GM12878 (cell line): ENCODE results near the gene TBC1D8. TPM values are rescaled to one million over a fixed set of nuclear protein-coding genes. Genes with fewer than 3 reads are reported as not detected.

Experiments
- ATAC-seq: fragments of 200-7000 bp; cut with Tn5 transposase; 3 replicates; pipeline ENCODE4 v1.9.1; 2020; ENCODE audit warnings: mild to moderate bottlenecking, moderate library complexity
- BruUV-seq: library from RNA; stranded (reverse); fragments of 400-500 nt; replicated peaks from 2 replicates; lab custom pipeline; 2021; lab: Mats Ljungman, UMichigan
- CTCF ChIA-PET: fragments of 300-600 bp; sonication (Branson Sonifier 250); formaldehyde crosslinking; extraction: SDS; loops from one replicate; lab custom pipeline; 2021; ENCODE audit warnings: inconsistent platforms; lab: Yijun Ruan, JAX
- POLR2A ChIA-PET: fragments of 350-600 bp; formaldehyde crosslinking; extraction: SDS; loops from one replicate; lab custom pipeline; 2021; ENCODE audit warnings: inconsistent platforms; lab: Charles Lee
- RAD21 ChIA-PET: fragments of 300-600 bp; sonication (Branson Sonifier 250); formaldehyde crosslinking; loops from one replicate; lab custom pipeline; 2023; ENCODE audit warnings: antibody characterized with exemption; ENCODE audit not compliant: unreplicated experiment; lab: Charles Lee
- SMC1A ChIA-PET: fragments of 300-600 bp; sonication (Branson Sonifier 250); formaldehyde crosslinking; loops from one replicate; lab custom pipeline; 2023; ENCODE audit not compliant: unreplicated experiment, uncharacterized antibody; lab: Charles Lee
- DNase-seq: peaks from one replicate; pipeline ENCODE4 v3.0.0-alpha.2; 2011; ENCODE audit warnings: low read depth, low spot score
- FAIRE-seq: peaks from 3 replicates; lab custom pipeline; 2011; peaks lifted over from hg19 to GRCh38; lab: Jason Lieb, UNC
- H2AFZ ChIP-seq: 2 replicates; pipeline ENCODE4 v1.6.0; 2011; ENCODE audit warnings: low read depth, low read length, control low read depth; ENCODE audit not compliant: control insufficient read depth
- H3K27ac ChIP-seq: 2 replicates; pipeline ENCODE4 v1.5.1; 2011; ENCODE audit warnings: control low read depth; ENCODE audit not compliant: control insufficient read depth, insufficient read depth
- H3K27me3 ChIP-seq, 2 experiments: replicated peaks in 1 of 2; 2 replicates each; pipeline versions ENCODE4 v1.6.0 to v1.6.1; 2011; ENCODE audit warnings: low read length in 1 of 2; ENCODE audit not compliant: control insufficient read depth in 2 of 2, insufficient read depth in 2 of 2
- H3K36me3 ChIP-seq, 2 experiments: 2 replicates each; pipeline ENCODE4 v1.5.1; 2011; ENCODE audit warnings: low read length in 1 of 2; ENCODE audit not compliant: control insufficient read depth in 2 of 2, insufficient read depth in 2 of 2
- H3K4me1 ChIP-seq: 2 replicates; pipeline ENCODE4 v1.6.1; 2011; ENCODE audit warnings: mild to moderate bottlenecking, low read length, moderate library complexity, mixed read lengths; ENCODE audit not compliant: control insufficient read depth, insufficient read depth
- H3K4me2 ChIP-seq: 2 replicates; pipeline ENCODE4 v1.6.0; 2011; ENCODE audit warnings: control low read depth; ENCODE audit not compliant: control insufficient read depth, insufficient read depth
- H3K4me3 ChIP-seq: fragments of 200-600 bp; sonication (generic); 2 replicates; pipeline ENCODE4 v1.5.1; 2016
- H3K79me2 ChIP-seq: 2 replicates; pipeline ENCODE4 v1.6.0; 2011; ENCODE audit warnings: low read length; ENCODE audit not compliant: control insufficient read depth, insufficient read depth
- H3K9ac ChIP-seq: 2 replicates; pipeline ENCODE4 v1.8.0; 2011; ENCODE audit warnings: low read length, control low read depth, mixed read lengths; ENCODE audit not compliant: control insufficient read depth, insufficient read depth
- H3K9me3 ChIP-seq: replicated peaks from 3 replicates; pipeline ENCODE4 v1.5.1; 2011; ENCODE audit warnings: mild to moderate bottlenecking, low read length; ENCODE audit not compliant: control insufficient read depth, insufficient read depth
- H4K20me1 ChIP-seq: 2 replicates; pipeline ENCODE4 v1.6.0; 2011; ENCODE audit not compliant: control insufficient read depth, insufficient read depth
- BRCA1 ChIP-seq: IDR thresholded peaks from 2 replicates; pipeline ENCODE4 v1.6.1; 2011; ENCODE audit warnings: low read depth, low read length, improper control_type of control experiment
- CREB1 ChIP-seq: IDR thresholded peaks from 2 replicates; pipeline ENCODE4 v1.6.1; 2012; ENCODE audit warnings: low read depth, mild to moderate bottlenecking, inconsistent platforms
- E2F8 ChIP-seq: fragments of 450-650 bp; IDR thresholded peaks from 2 replicates; pipeline ENCODE4 v1.6.1; 2018; ENCODE audit warnings: mild to moderate bottlenecking, low read depth, moderate library complexity; ENCODE audit not compliant: partially characterized antibody
- HDGF ChIP-seq: fragments of 450-650 bp; IDR thresholded peaks from 2 replicates; pipeline ENCODE4 v1.6.1; 2016; ENCODE audit warnings: antibody characterized with exemption
- MEF2A ChIP-seq: IDR thresholded peaks from 2 replicates; pipeline ENCODE4 v1.6.1; 2011; ENCODE audit warnings: low read depth, mild to moderate bottlenecking, low read length, moderate library complexity; ENCODE audit not compliant: insufficient read depth
- MTA2 ChIP-seq: fragments of 450-650 bp; IDR thresholded peaks from 2 replicates; pipeline ENCODE4 v1.6.1; 2016; ENCODE audit warnings: low read depth, mild to moderate bottlenecking, moderate library complexity
- MXI1 ChIP-seq: fragments of 150-350 bp; IDR thresholded peaks from 2 replicates; pipeline ENCODE4 v1.6.1; 2011; ENCODE audit warnings: low read depth, mild to moderate bottlenecking, inconsistent platforms, low read length, improper control_type of control experiment
- RAD21 ChIP-seq: IDR thresholded peaks from 2 replicates; pipeline ENCODE4 v1.6.1; 2011; ENCODE audit warnings: mild to moderate bottlenecking, low read depth, low read length, moderate library complexity; ENCODE audit not compliant: insufficient read depth
- RAD51 ChIP-seq: fragments of 450-650 bp; IDR thresholded peaks from 2 replicates; pipeline ENCODE4 v1.6.1; 2016; ENCODE audit warnings: moderate library complexity, mild to moderate bottlenecking, inconsistent platforms
- RB1 ChIP-seq: fragments of 450-650 bp; formaldehyde crosslinking; IDR thresholded peaks from 2 replicates; pipeline ENCODE4 v1.6.1; 2017; ENCODE audit warnings: mild to moderate bottlenecking, borderline replicate concordance
- SMAD1 ChIP-seq: fragments of 450-650 bp; IDR thresholded peaks from 2 replicates; pipeline ENCODE4 v1.6.1; 2018; ENCODE audit warnings: mild to moderate bottlenecking, low read depth; ENCODE audit not compliant: partially characterized antibody
- SPI1 ChIP-seq: IDR thresholded peaks from 2 replicates; pipeline ENCODE4 v1.6.1; 2011; ENCODE audit warnings: low read depth, mild to moderate bottlenecking, low read length, moderate library complexity, borderline replicate concordance; ENCODE audit not compliant: insufficient read depth
- SREBF1 ChIP-seq: IDR thresholded peaks from 2 replicates; pipeline ENCODE4 v1.6.1; 2012; ENCODE audit warnings: mild to moderate bottlenecking, low read length
- TAF1 ChIP-seq: IDR thresholded peaks from 2 replicates; pipeline ENCODE4 v1.6.1; 2011; ENCODE audit warnings: mild to moderate bottlenecking, low read depth, low read length, borderline replicate concordance
- TARDBP ChIP-seq: IDR thresholded peaks from 2 replicates; pipeline ENCODE4 v1.6.1; 2016; ENCODE audit warnings: borderline replicate concordance
- YBX1 ChIP-seq: fragments of 450-650 bp; IDR thresholded peaks from 2 replicates; pipeline ENCODE4 v1.6.1; 2016; ENCODE audit warnings: antibody characterized with exemption
- ZNF207 ChIP-seq: fragments of 450-650 bp; IDR thresholded peaks from 2 replicates; pipeline ENCODE4 v1.6.1; 2014; ENCODE audit warnings: antibody characterized with exemption, mild to moderate bottlenecking, borderline replicate concordance
- WGBS: methylation state at CpG from one replicate; pipeline ENCODE4 v1.1.6; 2016; ENCODE audit warnings: low lambda C conversion rate; ENCODE audit not compliant: insufficient replicate concordance, insufficient coverage; ENCODE audit errors: missing lambda C conversion rate; 5-methylcytosine and 5-hydroxymethylcytosine counted together
- in situ Hi-C: fragments of 300-500 bp; cut with MboI; formaldehyde crosslinking; loops from 9 replicates; pipeline ENCODE4 v1.14.3; 2018; ENCODE audit warnings: mixed read lengths
- intact Hi-C: fragments of 100-400 bp; cut with micrococcal nuclease; formaldehyde crosslinking; loops from one replicate; pipeline ENCODE4 v1.14.2; 2022; ENCODE audit not compliant: unreplicated experiment
- polyA plus RNA-seq, 11 experiments: library from polyadenylated mRNA; depleted of rRNA in 4 of 11; unstranded in 6 of 11; stranded (reverse) in 5 of 11; fragments of >200 nt; fragmentation: Nextera tagmentation in 4 of 11; fragmentation: Illumina TruSeq in 1 of 11; extraction: Ambion mirVana in 4 of 11; extraction: Trizol in 1 of 11; gene quantifications; 1 replicate in 1 of 11; 2 replicates in 10 of 11; pipeline versions ENCODE4 v1.2.1 to v1.2.3, GENCODE V29; 2011 to 2016; ENCODE audit warnings: inconsistent platforms in 2 of 11, missing spikeins in 2 of 11, low read depth in 1 of 11
- total RNA-seq, 4 experiments: library from RNA; depleted of rRNA in 3 of 4; stranded (reverse); fragments of >200 nt in 3 of 4; fragmentation: Illumina TruSeq in 1 of 4; extraction: Trizol in 1 of 4; gene quantifications; 2 replicates each; pipeline versions ENCODE4 v1.2.1 to v1.2.3, GENCODE V29; 2013 to 2021

The TBC1D8 gene
- total and polyA plus RNA-seq, 10 of the 15 experiments (the other 5 are each of a cell fraction or from before 2014, with no cell fraction given), result 0.80 to 4.9 (median 4.4) TPM

- TF ChIP-seq HDGF (no peak), TARDBP (no peak), BRCA1 (no peak), RAD21 (no peak), TAF1 (no peak), SPI1 (no peak), MEF2A (no peak), RB1 (no peak), CREB1 (no peak), RAD51 (no peak), MXI1 (no peak), SMAD1 (no peak), E2F8 (no peak), SREBF1 (no peak), YBX1 (no peak), MTA2 (no peak), ZNF207 (no peak)
- TF ChIP-seq, all 136 proteins: peak for 0
- CTCF ChIA-PET, result interaction anchor here (1.1 to 1.2 kb wide), 2 partner anchors 21 to 65 kb away, joined by 3 to 4 read pairs; no protein-coding TSS in a partner anchor
- Histone ChIP-seq H3K4me3 (no peak overlapping the region), H3K36me3 (no peaks in the 10 kb centered on the region), H3K4me1 (no peaks in the 10 kb centered on the region), H3K79me2 (no peaks in the 10 kb centered on the region; the same call in none of the 2 replicates), H3K27me3 (no peaks in the 10 kb centered on the region), H3K4me2 (no peak overlapping the region), H2AFZ (no peak overlapping the region), H3K9ac (no peak overlapping the region), H3K27ac (no peak overlapping the region), H4K20me1 (no peaks in the 10 kb centered on the region), H3K9me3 (no peaks in the 10 kb centered on the region; the same call in 2 of the 3 replicates)
- 42% methylated on average over 7 of the region's 7 CpGs for WGBS
- RAD21 ChIA-PET, result interaction anchor here (1.5 kb wide), 1 partner anchor 13 kb away, joined by 6 read pairs; no protein-coding TSS in a partner anchor
- POLR2A ChIA-PET, result interaction anchor here (0.5 kb wide), 1 partner anchor 23 kb away, joined by 7 read pairs; no protein-coding TSS in a partner anchor
- FAIRE-seq (no peak), ATAC-seq (no peak), DNase-seq (no peak)
- intact Hi-C loops, result no loop called here
- SMC1A ChIA-PET, result interaction anchor here (0.7 to 1.3 kb wide), 3 partner anchors 10 to 380 kb away, joined by 3 read pairs; no protein-coding TSS in a partner anchor
- BruUV-seq, result no TSS peak
- in situ Hi-C loops, result no loop called here
Observed at GRCh38 chr2:101140237-101140636, 10.9 kb downstream of the TBC1D8 start.
